HG02623 (cell line): ENCODE data around the gene RALGPS1.
"Not testable (repeated sequence)": the region's sequence is repeated elsewhere in the genome, so short reads cannot be mapped to it uniquely, and the experiment has no call there.

ENCODE experiments used
- ATAC-seq: cut with Tn5 transposase; IDR thresholded peaks from one replicate; pipeline ENCODE4 v1.9.1; 2021; ENCODE audit warnings: moderate library complexity; ENCODE audit not compliant: unreplicated experiment

Gene RALGPS1

GRCh38 chr9:126986506-126986951 lies 71.9 kb downstream of the RALGPS1 start:
- ATAC-seq: no peak

GRCh38 chr9:126988857-126989256 lies 74.3 kb downstream of the RALGPS1 start:
- no peak for ATAC-seq

DNA sequence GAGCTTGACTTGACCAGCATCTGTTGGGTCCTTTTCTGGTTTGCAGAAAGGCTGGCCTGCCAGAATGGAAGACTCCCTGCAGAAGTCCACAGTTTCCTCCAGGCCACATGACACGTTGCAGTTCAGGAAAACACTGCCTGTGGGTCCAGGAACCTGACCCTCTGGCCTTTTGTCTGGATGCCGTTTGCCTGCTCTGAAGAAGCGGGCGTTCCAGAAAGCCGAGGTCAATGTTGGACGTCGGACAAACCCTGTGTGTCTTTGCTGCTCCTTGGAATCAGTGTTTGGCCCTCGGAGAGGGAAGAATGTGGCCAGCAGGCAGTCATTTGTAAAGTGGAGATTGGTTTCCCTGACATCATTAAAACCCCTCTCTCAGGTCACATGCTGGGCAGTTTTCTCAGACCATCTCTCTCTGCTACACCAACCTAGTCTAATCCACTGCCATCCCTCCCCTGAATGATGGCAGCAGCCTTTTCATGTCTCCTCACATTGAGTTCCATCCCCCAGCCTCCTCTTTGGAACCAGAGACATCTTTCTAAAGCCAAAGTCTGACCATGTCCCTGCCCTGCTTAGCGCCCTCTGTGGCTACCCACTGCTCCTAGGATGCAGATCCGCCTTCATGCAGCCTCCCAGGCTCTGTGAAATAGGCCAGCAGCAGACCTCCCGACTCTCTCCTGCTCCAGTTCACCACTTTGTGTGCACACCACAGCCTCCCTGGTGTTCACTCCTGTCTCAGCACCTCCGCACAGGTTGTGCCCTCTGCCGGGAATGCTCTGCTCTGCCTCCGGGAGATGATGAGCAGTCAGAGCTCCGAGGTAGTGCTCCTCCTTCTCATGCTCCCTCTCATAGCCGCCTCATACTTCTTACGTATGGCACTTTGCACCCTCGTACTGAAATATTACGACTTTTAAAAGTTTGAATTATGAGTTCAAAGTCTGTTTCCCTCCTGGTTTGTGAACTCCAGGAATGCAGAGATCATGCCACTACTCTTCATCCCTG lies 75.6 kb downstream of the RALGPS1 start:
- ATAC-seq: no peak

GRCh38 chr9:126991183-126991582 lies 76.6 kb downstream of the RALGPS1 start:
- ATAC-seq: no peak

DNA sequence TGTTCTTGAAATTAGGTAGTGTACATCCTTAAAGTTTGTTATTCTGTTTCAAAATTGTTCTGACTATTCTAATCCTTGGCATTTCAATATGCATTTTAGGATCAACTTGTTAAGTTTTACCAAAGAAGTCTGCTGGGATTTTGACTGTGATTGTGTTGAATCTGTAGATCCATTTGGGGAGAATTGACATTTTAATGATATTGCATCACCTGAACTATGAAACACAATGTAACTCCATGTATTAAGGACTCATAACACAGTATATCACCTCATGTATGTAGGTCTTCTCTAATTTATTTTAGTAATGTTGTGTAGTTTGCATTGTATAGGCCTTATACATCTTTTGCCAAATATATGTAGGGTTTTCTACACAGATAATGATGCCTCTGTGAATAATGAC lies 77.8 kb downstream of the RALGPS1 start:
- ATAC-seq: no peak

- ATAC-seq: no peak
Measured at GRCh38 chr9:126999315-127000068, 84.9 kb downstream of the RALGPS1 start.

- ATAC-seq: peak; percentile 87
Measured at GRCh38 chr9:127004946-127005769, 90.6 kb downstream of the RALGPS1 start.

DNA sequence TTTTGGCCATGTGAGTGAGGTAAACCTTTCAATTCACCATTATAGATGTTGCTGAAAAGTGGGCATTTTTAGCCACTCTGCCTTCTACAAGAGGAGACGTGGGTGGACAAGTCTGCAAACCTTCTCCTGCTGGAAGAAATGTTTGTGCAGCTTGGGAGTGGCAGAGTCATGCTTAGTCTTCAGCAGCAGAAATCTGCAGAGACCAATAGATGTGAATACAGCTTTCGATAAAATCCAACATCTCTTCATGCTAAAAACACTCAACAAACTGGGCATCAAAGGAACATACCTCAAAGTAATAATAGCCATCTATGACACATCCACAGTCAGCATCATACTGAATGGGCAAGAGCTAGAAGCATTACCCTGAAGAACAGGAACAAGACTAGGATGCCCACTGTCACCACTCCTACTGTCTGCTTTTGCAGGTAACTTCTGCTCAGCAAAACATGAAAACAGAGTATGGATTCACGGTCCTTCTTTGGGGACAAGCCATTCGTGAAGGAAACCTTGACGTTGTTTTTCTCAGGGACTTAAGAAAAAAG lies 91.3 kb downstream of the RALGPS1 start:
- ATAC-seq: no peak

DNA sequence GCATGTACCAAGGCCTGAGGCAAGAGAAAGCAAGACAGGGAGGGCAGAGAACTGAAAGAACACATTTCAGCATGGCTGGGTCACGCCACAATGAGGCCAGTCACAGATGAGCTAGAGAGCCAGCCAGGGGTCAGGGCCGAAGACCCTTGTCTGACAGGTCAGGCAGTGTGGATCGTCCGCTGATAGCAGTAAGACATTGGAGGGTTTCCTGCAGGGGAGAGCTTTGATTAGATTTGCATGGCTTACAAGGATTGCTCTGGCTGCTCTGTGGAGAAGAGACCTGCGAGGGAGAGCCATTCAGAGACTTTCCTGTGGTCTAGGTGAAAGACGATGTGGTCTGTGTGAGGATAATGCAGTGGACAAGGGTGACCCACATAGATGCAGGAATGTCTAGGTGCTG lies 93.1 kb downstream of the RALGPS1 start:
- no peak for ATAC-seq

- ATAC-seq: no peak
Measured at GRCh38 chr9:127008076-127008475, 93.5 kb downstream of the RALGPS1 start.

- no peak for ATAC-seq
Measured at GRCh38 chr9:127011772-127012171, 97.2 kb downstream of the RALGPS1 start.

- no peak for ATAC-seq
Measured at GRCh38 chr9:127012250-127012649, 97.7 kb downstream of the RALGPS1 start.

DNA sequence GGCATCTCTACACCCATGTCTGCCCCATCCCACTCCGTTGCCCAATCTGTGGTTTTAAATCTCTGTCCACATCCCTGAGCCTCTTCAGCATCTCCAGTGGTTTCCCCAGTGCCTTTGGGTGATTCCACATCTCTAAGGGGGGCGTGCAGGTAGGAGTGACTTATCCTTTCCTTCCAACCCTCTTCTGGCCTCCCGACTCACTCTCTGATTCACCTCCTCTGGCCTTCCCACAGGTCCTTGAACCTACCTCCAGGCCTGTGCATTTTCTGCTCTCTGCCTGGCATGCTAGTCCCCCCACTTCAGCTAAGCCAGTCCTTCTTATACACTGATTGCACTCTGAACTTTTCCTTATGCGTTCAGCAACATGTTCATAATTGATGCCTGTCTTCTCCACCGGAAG lies 99.0 kb downstream of the RALGPS1 start:
- no peak for ATAC-seq

DNA sequence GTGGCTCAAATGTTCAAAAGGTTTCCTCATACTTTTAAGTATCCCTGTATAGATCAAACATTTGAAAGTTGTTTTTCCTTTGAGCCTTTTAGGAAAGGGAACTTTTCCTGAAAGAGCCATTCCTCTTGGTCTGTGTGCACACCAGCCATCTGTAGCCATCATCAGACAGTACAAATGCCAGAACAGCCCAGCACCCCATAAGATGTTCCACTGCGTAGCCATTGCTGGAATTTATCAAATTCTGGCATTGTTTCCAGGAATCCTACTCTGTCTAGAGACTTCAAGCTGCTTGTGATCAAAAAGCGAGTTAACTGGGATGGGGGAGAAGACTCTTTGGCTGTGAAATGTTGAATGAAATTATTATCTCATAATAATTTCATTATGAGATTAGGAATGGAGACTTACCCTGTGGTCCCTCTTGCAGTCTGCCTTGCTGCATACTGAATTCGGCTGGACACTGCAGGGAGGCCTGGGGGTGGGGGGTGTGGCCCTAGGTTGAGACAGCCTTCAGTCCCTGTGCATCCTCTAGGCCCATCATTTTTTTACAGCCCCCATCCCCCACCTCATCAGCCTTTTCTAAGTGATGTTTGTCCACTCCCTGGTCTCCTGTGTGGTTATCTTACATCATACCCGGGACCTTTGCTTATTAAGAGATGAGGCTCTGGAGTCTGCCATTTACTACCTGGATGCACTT lies 99.8 kb downstream of the RALGPS1 start:
- ATAC-seq: no peak

DNA sequence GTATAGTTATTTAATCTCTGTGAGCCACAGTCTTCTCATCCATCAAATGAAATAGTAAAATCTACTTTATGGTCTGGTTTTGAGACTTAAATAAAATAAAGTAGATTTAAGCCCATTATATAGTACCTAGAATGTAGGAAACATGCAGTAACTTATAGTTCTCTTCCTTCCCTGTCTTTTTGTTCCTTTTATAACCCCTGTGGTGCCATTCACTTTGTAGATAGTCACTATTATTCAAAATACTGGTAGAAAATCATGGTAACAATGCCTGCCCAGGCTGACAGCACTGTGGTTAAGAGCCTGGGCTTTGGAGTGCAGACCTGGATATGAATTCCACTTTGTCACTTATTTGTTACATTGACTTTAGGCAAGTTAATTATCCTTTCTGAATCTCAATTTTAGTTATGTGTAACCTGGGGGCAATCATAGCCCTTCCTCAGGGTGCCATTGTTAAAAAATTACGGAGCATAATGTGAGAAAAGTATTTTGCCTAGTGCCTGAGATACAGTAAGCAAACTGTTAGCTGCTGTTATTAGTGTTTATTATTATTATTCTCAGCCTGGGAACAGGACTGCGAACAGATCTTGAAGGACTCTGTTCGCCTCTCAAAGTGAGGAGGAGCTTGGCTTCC lies 100.4 kb downstream of the RALGPS1 start:
- no peak for ATAC-seq

DNA sequence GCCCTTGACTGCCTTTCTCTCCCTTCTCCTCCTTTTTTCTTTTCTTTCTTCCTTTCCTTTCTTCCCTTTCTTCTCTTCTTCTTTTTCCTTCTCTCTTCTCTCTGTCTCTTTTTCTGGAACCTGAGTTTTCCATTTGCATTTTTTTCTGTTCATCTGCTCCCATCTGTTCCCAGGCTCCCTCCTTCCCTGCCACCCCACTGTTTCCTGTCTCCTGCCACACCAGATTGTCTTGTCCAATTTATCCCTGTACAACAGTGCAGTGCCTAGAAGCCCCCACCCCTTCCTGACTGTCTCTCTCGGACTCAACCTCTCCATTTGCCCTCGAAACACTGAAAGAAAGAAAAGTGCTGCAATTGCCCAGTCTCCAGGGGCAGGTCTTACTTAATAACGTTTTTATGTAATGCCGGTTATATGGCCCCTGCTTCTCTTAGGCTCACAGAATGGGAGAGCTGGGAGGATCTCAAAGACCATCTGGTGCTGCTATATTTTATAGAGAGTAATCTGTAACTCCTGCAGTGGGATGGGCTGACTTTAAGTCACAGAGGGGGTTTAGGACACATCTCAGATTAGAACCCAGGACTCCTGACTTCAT lies 101.4 kb downstream of the RALGPS1 start:
- no peak for ATAC-seq

GRCh38 chr9:127017979-127018378 lies 103.4 kb downstream of the RALGPS1 start:
- ATAC-seq: not testable (repeated sequence)

DNA sequence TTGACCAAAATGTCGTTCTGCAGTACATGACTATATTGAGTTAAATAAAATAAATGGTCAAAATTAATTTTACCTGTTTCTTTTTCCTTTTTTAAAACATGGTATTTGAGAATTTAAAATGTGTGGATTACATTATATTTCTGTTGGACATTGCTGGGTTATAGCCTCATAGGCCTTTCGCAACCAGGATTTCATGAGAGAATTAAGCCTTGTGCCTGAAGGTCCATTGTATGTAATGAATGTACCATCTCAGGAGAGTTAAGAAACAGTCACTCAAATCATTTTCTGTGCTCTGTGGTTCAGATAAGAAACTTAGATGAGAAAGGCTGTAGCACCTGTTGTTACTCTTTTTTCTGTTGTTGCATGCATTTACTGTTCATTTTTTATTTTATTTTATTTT lies 104.4 kb downstream of the RALGPS1 start:
- ATAC-seq: no peak
